IMR-90 (cell line): ENCODE data around the gene ZMYND11. TPM values are rescaled to one million over a fixed set of nuclear protein-coding genes. Genes with fewer than 3 reads are reported as not detected.

Experiments used
- ATAC-seq: fragments of 200-7000 bp; cut with Tn5 transposase; 2 replicates; pipeline ENCODE4 v1.9.1; 2020; ENCODE audit warnings: low read depth, mild to moderate bottlenecking, moderate library complexity
- BruUV-seq: library from RNA; stranded (reverse); fragments of 400-500 nt; replicated peaks from 2 replicates; lab custom pipeline; 2021; lab: Mats Ljungman, UMichigan
- CTCF ChIA-PET: fragments of 300-600 bp; formaldehyde crosslinking; extraction: SDS; loops from one replicate; lab custom pipeline; 2021; ENCODE audit warnings: antibody characterized with exemption; lab: Yijun Ruan, JAX
- POLR2A ChIA-PET: fragments of 300-600 bp; sonication (Branson Sonifier 250); formaldehyde crosslinking; loops from one replicate; lab custom pipeline; 2022; ENCODE audit warnings: antibody characterized with exemption; ENCODE audit not compliant: unreplicated experiment; lab: Charles Lee
- DNase-seq: peaks from one replicate; pipeline ENCODE4 v3.0.0; 2013
- H2AFZ ChIP-seq: replicated peaks from 2 replicates; pipeline ENCODE3; 2013; ENCODE audit warnings: low read length, mild to moderate bottlenecking; ENCODE audit not compliant: poor library complexity
- H2AK5ac ChIP-seq: 2 replicates; pipeline ENCODE4 v1.6.1; 2013; ENCODE audit warnings: low read depth, low read length, inconsistent platforms
- H2AK9ac ChIP-seq: replicated peaks from 2 replicates; pipeline ENCODE3; 2013; ENCODE audit warnings: mild to moderate bottlenecking, low read depth, low read length, moderate library complexity; ENCODE audit not compliant: poor library complexity
- H2BK120ac ChIP-seq: 2 replicates; pipeline ENCODE4 v1.6.1; 2013; ENCODE audit warnings: low read depth, low read length, inconsistent platforms
- H2BK15ac ChIP-seq: 3 replicates; pipeline ENCODE4 v1.6.1; 2013; ENCODE audit warnings: low read depth, low read length, inconsistent platforms
- H2BK20ac ChIP-seq: 2 replicates; pipeline ENCODE4 v1.6.1; 2013; ENCODE audit warnings: low read depth, mild to moderate bottlenecking, inconsistent platforms, low read length, moderate library complexity
- H2BK5ac ChIP-seq: 2 replicates; pipeline ENCODE4 v1.6.1; 2013; ENCODE audit warnings: mild to moderate bottlenecking, low read depth, low read length, inconsistent platforms; ENCODE audit not compliant: poor library complexity, severe bottlenecking
- H3K14ac ChIP-seq: replicated peaks from 2 replicates; pipeline ENCODE4 v1.6.1; 2013; ENCODE audit warnings: low read depth, low read length, inconsistent platforms
- H3K18ac ChIP-seq: 2 replicates; pipeline ENCODE4 v1.6.1; 2013; ENCODE audit warnings: low read depth, low read length, control low read depth
- H3K23ac ChIP-seq: 2 replicates; pipeline ENCODE4 v1.6.1; 2013; ENCODE audit warnings: low read depth, low read length, inconsistent platforms
- H3K27ac ChIP-seq: 2 replicates; pipeline ENCODE4 v1.5.1; 2013; ENCODE audit warnings: mild to moderate bottlenecking, control low read depth, low read length; ENCODE audit not compliant: insufficient read depth
- H3K27me3 ChIP-seq: 2 replicates; pipeline ENCODE4 v1.6.1; 2013; ENCODE audit warnings: low read length; ENCODE audit not compliant: control insufficient read depth, insufficient read depth
- H3K36me3 ChIP-seq: 2 replicates; pipeline ENCODE4 v1.6.1; 2013; ENCODE audit warnings: low read length, mixed read lengths; ENCODE audit not compliant: control insufficient read depth, insufficient read depth
- H3K4ac ChIP-seq: 2 replicates; pipeline ENCODE4 v1.6.1; 2013; ENCODE audit warnings: low read depth, low read length, inconsistent platforms
- H3K4me1 ChIP-seq: 2 replicates; pipeline ENCODE4 v1.6.1; 2013; ENCODE audit warnings: low read length, mixed read lengths; ENCODE audit not compliant: control insufficient read depth, insufficient read depth
- H3K4me2 ChIP-seq: 2 replicates; pipeline ENCODE4 v1.6.1; 2013; ENCODE audit warnings: low read depth, mild to moderate bottlenecking, control low read depth, low read length, moderate library complexity
- H3K4me3 ChIP-seq: 2 replicates; pipeline ENCODE4 v1.5.1; 2013; ENCODE audit warnings: low read depth, mild to moderate bottlenecking, control low read depth, low read length, moderate library complexity; ENCODE audit not compliant: insufficient read depth
- H3K56ac ChIP-seq: 2 replicates; pipeline ENCODE4 v1.6.1; 2013; ENCODE audit warnings: low read length, inconsistent platforms; ENCODE audit not compliant: insufficient read depth; ENCODE audit errors: extremely low read depth
- H3K79me1 ChIP-seq, 2 experiments: 2 replicates each; pipeline ENCODE4 v1.6.1; 2013; ENCODE audit warnings: low read length in 2 of 2, inconsistent platforms in 1 of 2, low read depth in 1 of 2
- H3K9ac ChIP-seq: 2 replicates; pipeline ENCODE4 v1.6.1; 2013; ENCODE audit warnings: low read depth, low read length, control low read depth
- H3K9me1 ChIP-seq: 2 replicates; pipeline ENCODE4 v1.6.1; 2013; ENCODE audit warnings: low read length, inconsistent platforms; ENCODE audit not compliant: insufficient read depth
- H3K9me3 ChIP-seq: 2 replicates; pipeline ENCODE4 v1.6.1; 2013; ENCODE audit warnings: low read length; ENCODE audit not compliant: control insufficient read depth, insufficient read depth
- H4K20me1 ChIP-seq: 2 replicates; pipeline ENCODE4 v1.6.1; 2013; ENCODE audit warnings: low read length, inconsistent platforms; ENCODE audit not compliant: insufficient read depth
- H4K5ac ChIP-seq: 2 replicates; pipeline ENCODE4 v1.6.1; 2013; ENCODE audit warnings: mild to moderate bottlenecking, low read depth, low read length, control low read depth
- H4K8ac ChIP-seq, 2 experiments: 2 replicates each; pipeline ENCODE4 v1.6.1; 2013; ENCODE audit warnings: low read depth in 2 of 2, low read length in 2 of 2, control low read depth in 1 of 2, inconsistent platforms in 1 of 2
- H4K91ac ChIP-seq: 2 replicates; pipeline ENCODE4 v1.6.1; 2013; ENCODE audit warnings: low read depth, low read length, inconsistent platforms; ENCODE audit not compliant: insufficient read depth
- BHLHE40 ChIP-seq: fragments of 150-350 bp; IDR thresholded peaks from 2 replicates; pipeline ENCODE4 v1.6.1; 2016; ENCODE audit warnings: mild to moderate bottlenecking, low read depth, low read length
- CEBPB ChIP-seq: IDR thresholded peaks from 2 replicates; pipeline ENCODE4 v1.6.1; 2012; ENCODE audit warnings: low read depth, low read length, improper control_type of control experiment
- NFE2L2 ChIP-seq: fragments of 150-350 bp; IDR thresholded peaks from 2 replicates; pipeline ENCODE4 v1.6.1; 2016; ENCODE audit warnings: low read depth, mild to moderate bottlenecking, low read length
- POLR2A ChIP-seq: IDR thresholded peaks from 2 replicates; pipeline ENCODE4 v1.6.1; 2012; ENCODE audit warnings: mild to moderate bottlenecking, low read depth, low read length
- RAD21 ChIP-seq: IDR thresholded peaks from 2 replicates; pipeline ENCODE4 v1.6.1; 2012; ENCODE audit warnings: low read length, improper control_type of control experiment
- WGBS, 2 experiments: methylation state at CpG; one replicate each; pipeline versions ENCODE4 v1.1.5 to v1.1.7; 2013; ENCODE audit warnings: missing lambda C conversion rate in 2 of 2; ENCODE audit not compliant: insufficient read length in 1 of 2; ENCODE audit errors: extremely low coverage in 2 of 2; 5-methylcytosine and 5-hydroxymethylcytosine counted together
- dilution Hi-C: fragments of 300-500 bp; cut with HindIII; formaldehyde crosslinking; loops from one replicate; pipeline ENCODE4 v1.14.3; 2018; ENCODE audit warnings: low sequenced_read_pairs; ENCODE audit not compliant: unreplicated experiment
- in situ Hi-C: fragments of 300-500 bp; cut with MboI; formaldehyde crosslinking; loops from 3 replicates; pipeline ENCODE4 v1.14.3; 2019; ENCODE audit warnings: low sequenced_read_pairs, inconsistent platforms, mixed read lengths
- intact Hi-C: fragments of 100-400 bp; cut with micrococcal nuclease; formaldehyde crosslinking; loops from 2 replicates; pipeline ENCODE4 v1.10.0; 2022
- polyA plus RNA-seq, 3 experiments: library from polyadenylated mRNA; depleted of rRNA; stranded (reverse); fragments of >200 nt; gene quantifications; 2 replicates each; pipeline ENCODE4 v1.2.3, GENCODE V29; 2012; ENCODE audit warnings: low replicate concordance in 1 of 3
- total RNA-seq: library from RNA; depleted of rRNA; stranded (reverse); fragments of >200 nt; gene quantifications from 2 replicates; pipeline ENCODE4 v1.2.3, GENCODE V29; 2012

Gene ZMYND11
- total and polyA plus RNA-seq, 2 of the 4 experiments (the other 2 are of a cell fraction) = 39.5 to 72.2 TPM

DNA sequence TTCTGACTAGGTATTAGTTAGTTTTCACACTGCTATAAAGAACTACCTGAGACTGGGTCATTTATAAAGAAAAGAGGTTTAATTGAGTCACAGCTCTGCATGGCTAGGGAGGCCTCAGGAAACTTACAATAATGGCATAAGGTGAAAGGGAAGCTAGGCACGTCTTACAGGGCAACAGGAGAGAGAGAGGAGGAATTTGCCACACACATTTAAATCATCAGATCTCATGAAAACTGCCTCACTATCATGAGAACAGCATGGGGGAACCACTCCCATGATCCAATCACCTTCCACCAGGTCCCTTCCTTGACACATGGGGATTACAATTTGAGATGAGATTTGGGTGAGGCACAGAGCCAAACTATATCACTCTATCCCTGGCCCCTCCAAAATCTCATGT lies 40.6 kb upstream of the ZMYND11 start:
- ChIA-PET POLR2A (no interaction called here), CTCF (no interaction called here)
- Histone ChIP-seq H3K14ac (no peak overlapping the region), H3K18ac (no peak overlapping the region), H3K36me3 (no peaks in the 10 kb centered on the region), H3K9me3 (0 out of 2 replicates have a peak, but pooled peaks cover 2% of the 10 kb centered on the region), H3K9ac (no peak overlapping the region), H3K4me1 (no peaks in the 10 kb centered on the region), H4K5ac (no peak overlapping the region), H3K56ac (no peak overlapping the region), H2BK15ac (no peak overlapping the region), H3K4ac (no peak overlapping the region), H3K4me3 (no peak overlapping the region), H2BK5ac (no peak overlapping the region), H4K91ac (no peak overlapping the region), H2AK5ac (no peak overlapping the region), H4K8ac (no peak overlapping the region), H2BK120ac (no peak overlapping the region), H2AFZ (no peak overlapping the region), H3K27ac (no peak overlapping the region), H3K27me3 (peaks cover 2% of the 10 kb centered on the region; the same call in 1 of the 2 replicates), H4K20me1 (no peaks in the 10 kb centered on the region), H3K4me2 (no peak overlapping the region), H2AK9ac (no peak overlapping the region), H3K9me1 (no peaks in the 10 kb centered on the region), H3K23ac (no peak overlapping the region), H2BK20ac (no peak overlapping the region), H3K79me1 (no peaks in the 10 kb centered on the region)
- in situ Hi-C loops = no loop called here
- TF ChIP-seq NFE2L2 (no peak), RAD21 (no peak), BHLHE40 (no peak), POLR2A (no peak), CEBPB (no peak)
- DNase-seq (no peak), ATAC-seq (no peak)
- WGBS, 2 experiments = no CpG with 5 or more reads among the region's 1 CpG
- intact Hi-C loops = no loop called here
- no TSS peak for BruUV-seq
- dilution Hi-C loops = no loop called here
